ENCODE results near the gene MAN1A2. TPM values are rescaled to one million over a fixed set of nuclear protein-coding genes. Genes with fewer than 3 reads are reported as not detected.
"Not testable (repeated sequence)": the region's sequence is repeated elsewhere in the genome, so short reads cannot be mapped to it uniquely, and the experiment has no call there.

MAN1A2 gene
- total RNA-seq, 1 donor from 2014 or later, result 30.7 TPM

- Histone ChIP-seq H3K27ac (no peak overlapping the region), H3K36me3 (no peaks in the 10 kb centered on the region), H3K27me3 (no peaks in the 10 kb centered on the region), H3K4me3 (no peak overlapping the region), H3K9me3 (no peaks in the 10 kb centered on the region), H3K4me1 (no peaks in the 10 kb centered on the region)
- TF ChIP-seq CTCF (IDR thresholded peaks at IDR 0.05), result no peak
- no peak for TF ChIP-seq POLR2AphosphoS5 (IDR thresholded peaks at IDR 0.05; ENCODE audit: insufficient read depth in 1 of 2, low read depth in 1 of 2)
- no peak for TF ChIP-seq POLR2A (IDR thresholded peaks at IDR 0.05)
- no peak for DNase-seq (ENCODE audit: extremely low spot score in 2 of 2)
- intact Hi-C loops (cut with DNase I), result loop anchor here (5.0 kb wide), 1 partner anchor 1781 kb away; no protein-coding TSS in a partner anchor
These were observed 189.1 kb downstream of the MAN1A2 start for GRCh38 chr1:117556341-117556740.

- Histone ChIP-seq H3K27me3 (no peaks in the 10 kb centered on the region), H3K4me1 (no peaks in the 10 kb centered on the region), H3K9me3 (no peaks in the 10 kb centered on the region), H3K4me3 (no peak overlapping the region), H3K36me3 (no peaks in the 10 kb centered on the region), H3K27ac (no peak overlapping the region)
- TF ChIP-seq CTCF (IDR thresholded peaks at IDR 0.05) (no peak), POLR2AphosphoS5 (IDR thresholded peaks at IDR 0.05; ENCODE audit: insufficient read depth in 1 of 2, low read depth in 1 of 2) (no peak), POLR2A (IDR thresholded peaks at IDR 0.05) (no peak)
- DNase-seq (ENCODE audit: extremely low spot score in 2 of 2), result no peak
- intact Hi-C loops (cut with DNase I), result loop anchor here (5.0 kb wide), 1 partner anchor 1780 kb away; no protein-coding TSS in a partner anchor
These were observed 189.7 kb downstream of the MAN1A2 start for GRCh38 chr1:117556976-117557375.

GRCh38 chr1:117558451-117558850, 191.2 kb downstream of the MAN1A2 start:
- H3K27me3 ChIP-seq; DNase-seq (ENCODE audit: extremely low spot score in 2 of 2); H3K4me3 ChIP-seq; H3K4me1 ChIP-seq; H3K36me3 ChIP-seq; H3K9me3 ChIP-seq; H3K27ac ChIP-seq: not testable (repeated sequence)
- intact Hi-C loops (cut with DNase I), result loop anchor here (5.0 kb wide), 1 partner anchor 1779 kb away; no protein-coding TSS in a partner anchor

- TF ChIP-seq POLR2A (IDR thresholded peaks at IDR 0.05), result no peak
- no peak for TF ChIP-seq CTCF (IDR thresholded peaks at IDR 0.05)
- no peak for TF ChIP-seq POLR2AphosphoS5 (IDR thresholded peaks at IDR 0.05; ENCODE audit: insufficient read depth in 1 of 2, low read depth in 1 of 2)
These were observed 191.9 kb downstream of the MAN1A2 start for GRCh38 chr1:117559139-117559538.

GRCh38 chr1:117559985-117560384, 192.7 kb downstream of the MAN1A2 start:
- Histone ChIP-seq H3K36me3 (no peaks in the 10 kb centered on the region), H3K4me1 (no peaks in the 10 kb centered on the region), H3K4me3 (no peak overlapping the region), H3K9me3 (no peaks in the 10 kb centered on the region), H3K27ac (no peak overlapping the region), H3K27me3 (no peaks in the 10 kb centered on the region)
- TF ChIP-seq POLR2AphosphoS5 (IDR thresholded peaks at IDR 0.05; ENCODE audit: insufficient read depth in 1 of 2, low read depth in 1 of 2) (no peak), POLR2A (IDR thresholded peaks at IDR 0.05) (no peak), CTCF (IDR thresholded peaks at IDR 0.05) (no peak)
- DNase-seq (ENCODE audit: extremely low spot score in 2 of 2), result peak in 1 of 2 donors; percentile 11
- intact Hi-C loops (cut with DNase I), result loop anchor here (5.0 kb wide), 1 partner anchor 1777 kb away; no protein-coding TSS in a partner anchor

More at GRCh38 chr1:117559139-117559538, 191.9 kb downstream of the MAN1A2 start:
- no peaks in the 10 kb centered on the region for H3K9me3 ChIP-seq
- no peak overlapping the region for H3K27ac ChIP-seq
- H3K36me3 ChIP-seq, result no peaks in the 10 kb centered on the region
- no peaks in the 10 kb centered on the region for H3K4me1 ChIP-seq
- no peak overlapping the region for H3K4me3 ChIP-seq
- DNase-seq (ENCODE audit: extremely low spot score in 2 of 2), result no peak
- intact Hi-C loops (cut with DNase I), result loop anchor here (5.0 kb wide), 1 partner anchor 1778 kb away; no protein-coding TSS in a partner anchor
- no peaks in the 10 kb centered on the region for H3K27me3 ChIP-seq

Measured in vagina (tissue), 2 donors.